ENCODE measurements around the gene KLHL28.

The KLHL28 gene

GRCh38 chr14:44988694-44989093 lies 26.9 kb upstream of the KLHL28 start:
- no peak for DNase-seq (ENCODE audit: low read depth)
- TF ChIP-seq CTCF (IDR thresholded peaks at IDR 0.05; ENCODE audit: low read depth, low read length, missing control alignments), result no peak

GRCh38 chr14:44982594-44982993 lies 20.8 kb upstream of the KLHL28 start:
- H3K4me3 ChIP-seq (ENCODE audit: low read depth, low read length), result no peak overlapping the region
- no peak for TF ChIP-seq CTCF (IDR thresholded peaks at IDR 0.05; ENCODE audit: low read depth, low read length, missing control alignments)
- no peak for DNase-seq (ENCODE audit: low read depth)

More at GRCh38 chr14:44988694-44989093, 26.9 kb upstream of the KLHL28 start:
- no peak overlapping the region for H3K4me3 ChIP-seq (ENCODE audit: low read depth, low read length)

- no peak for DNase-seq (ENCODE audit: low read depth)
- no peak overlapping the region for H3K4me3 ChIP-seq (ENCODE audit: low read depth, low read length)
- no peak for TF ChIP-seq CTCF (IDR thresholded peaks at IDR 0.05; ENCODE audit: low read depth, low read length, missing control alignments)
Observed at GRCh38 chr14:44981198-44981597, 19.5 kb upstream of the KLHL28 start.

- DNase-seq (ENCODE audit: low read depth), result no peak
- no peak for TF ChIP-seq CTCF (IDR thresholded peaks at IDR 0.05; ENCODE audit: low read depth, low read length, missing control alignments)
- H3K4me3 ChIP-seq (ENCODE audit: low read depth, low read length), result no peak overlapping the region
Observed at GRCh38 chr14:44979740-44980356, 18.1 kb upstream of the KLHL28 start.

GRCh38 chr14:44979273-44979672 lies 17.5 kb upstream of the KLHL28 start:
- DNase-seq (ENCODE audit: low read depth), result no peak
- no peak for TF ChIP-seq CTCF (IDR thresholded peaks at IDR 0.05; ENCODE audit: low read depth, low read length, missing control alignments)
- no peak overlapping the region for H3K4me3 ChIP-seq (ENCODE audit: low read depth, low read length)

GRCh38 chr14:44971459-44971858 lies 9.7 kb upstream of the KLHL28 start:
- no peak for TF ChIP-seq CTCF (IDR thresholded peaks at IDR 0.05; ENCODE audit: low read depth, low read length, missing control alignments)
- no peak for DNase-seq (ENCODE audit: low read depth)
- no peak overlapping the region for H3K4me3 ChIP-seq (ENCODE audit: low read depth, low read length)

GRCh38 chr14:44970907-44971306 lies 9.2 kb upstream of the KLHL28 start:
- DNase-seq (ENCODE audit: low read depth), result no peak

More at GRCh38 chr14:44970907-44971306, 9.2 kb upstream of the KLHL28 start:
- TF ChIP-seq CTCF (IDR thresholded peaks at IDR 0.05; ENCODE audit: low read depth, low read length, missing control alignments), result no peak
- no peak overlapping the region for H3K4me3 ChIP-seq (ENCODE audit: low read depth, low read length)
